NCI-H2171 (cell line): Measurements from ENCODE around the gene JUP.

ENCODE experiments used
- DNase-seq: peaks from one replicate; lab custom pipeline; 2025; lab: John Stamatoyannopoulos, UW

The JUP gene

GRCh38 chr17:41758601-41759000 is 27.9 kb downstream of the JUP start:
- no peak for DNase-seq

GRCh38 chr17:41754066-41754465 is 32.4 kb downstream of the JUP start:
- no peak for DNase-seq

- DNase-seq: no peak
These were observed 35.2 kb downstream of the JUP start for GRCh38 chr17:41751288-41751687.

- no peak for DNase-seq
These were observed 35.6 kb downstream of the JUP start for GRCh38 chr17:41750862-41751261.

- no peak for DNase-seq
These were observed 38.2 kb downstream of the JUP start for GRCh38 chr17:41748275-41748674.

- no peak for DNase-seq
These were observed 44.8 kb downstream of the JUP start for GRCh38 chr17:41741709-41742108.

GRCh38 chr17:41740506-41740905 is 46.0 kb downstream of the JUP start:
- DNase-seq: no peak

- no peak for DNase-seq
These were observed 46.7 kb downstream of the JUP start for GRCh38 chr17:41739661-41740352.

- DNase-seq: no peak
These were observed 47.8 kb downstream of the JUP start for GRCh38 chr17:41738801-41739112.

GRCh38 chr17:41738077-41738800 is 48.3 kb downstream of the JUP start:
- peak; percentile 62 for DNase-seq

- no peak for DNase-seq
These were observed 48.9 kb downstream of the JUP start for GRCh38 chr17:41737680-41738023.

GRCh38 chr17:41736983-41737679 is 49.4 kb downstream of the JUP start:
- no peak for DNase-seq

- DNase-seq: no peak
These were observed 50.8 kb downstream of the JUP start for GRCh38 chr17:41735744-41736143.

- DNase-seq: no peak
These were observed 51.6 kb downstream of the JUP start for GRCh38 chr17:41734949-41735313.

- no peak for DNase-seq
These were observed 52.2 kb downstream of the JUP start, which contains the start of gene HAP1 for GRCh38 chr17:41734139-41734948. Gene HAP1, minus strand, starts transcription at chr17:41734643. Its CDS starts 9 bp downstream, at chr17:41734634.

- DNase-seq: no peak
These were observed 53.0 kb downstream of the JUP start for GRCh38 chr17:41733348-41734138.

- no peak for DNase-seq
These were observed 54.7 kb downstream of the JUP start for GRCh38 chr17:41731836-41732235.

- DNase-seq: no peak
These were observed 56.0 kb downstream of the JUP start for GRCh38 chr17:41730479-41730878.

- no peak for DNase-seq
These were observed 58.5 kb downstream of the JUP start for GRCh38 chr17:41728056-41728455.

- DNase-seq: no peak
These were observed 61.4 kb downstream of the JUP start for GRCh38 chr17:41725134-41725533.

- no peak for DNase-seq
These were observed 61.9 kb downstream of the JUP start for GRCh38 chr17:41724476-41725050.
